Posterior cingulate gyrus (tissue), 11 donors: ENCODE results near the gene CNIH1.
A peak's percentile ranks its signal among the peaks of the same experiment; 100 is the strongest.
"Not testable (repeated sequence)": the region's sequence is repeated elsewhere in the genome, so short reads cannot be mapped to it uniquely, and the experiment has no call there.

Source experiments
- DNase-seq, 10 donors: peaks; one replicate each; pipeline versions ENCODE4 v3.0.0 to v3.0.0-alpha.2; 2020 to 2021; ENCODE audit warnings: mixed read lengths in 3 of 10
- intact Hi-C: fragments of 100-400 bp; cut with DNase I; formaldehyde crosslinking; loops from one replicate; pipeline ENCODE4 v1.15.1; 2023

Gene CNIH1

GRCh38 chr14:54392986-54393884 lies 47.9 kb downstream of the CNIH1 start:
- intact Hi-C loops, result not testable (repeated sequence)
- DNase-seq, result peak in 1 of 10 donors; percentile 81

DNA sequence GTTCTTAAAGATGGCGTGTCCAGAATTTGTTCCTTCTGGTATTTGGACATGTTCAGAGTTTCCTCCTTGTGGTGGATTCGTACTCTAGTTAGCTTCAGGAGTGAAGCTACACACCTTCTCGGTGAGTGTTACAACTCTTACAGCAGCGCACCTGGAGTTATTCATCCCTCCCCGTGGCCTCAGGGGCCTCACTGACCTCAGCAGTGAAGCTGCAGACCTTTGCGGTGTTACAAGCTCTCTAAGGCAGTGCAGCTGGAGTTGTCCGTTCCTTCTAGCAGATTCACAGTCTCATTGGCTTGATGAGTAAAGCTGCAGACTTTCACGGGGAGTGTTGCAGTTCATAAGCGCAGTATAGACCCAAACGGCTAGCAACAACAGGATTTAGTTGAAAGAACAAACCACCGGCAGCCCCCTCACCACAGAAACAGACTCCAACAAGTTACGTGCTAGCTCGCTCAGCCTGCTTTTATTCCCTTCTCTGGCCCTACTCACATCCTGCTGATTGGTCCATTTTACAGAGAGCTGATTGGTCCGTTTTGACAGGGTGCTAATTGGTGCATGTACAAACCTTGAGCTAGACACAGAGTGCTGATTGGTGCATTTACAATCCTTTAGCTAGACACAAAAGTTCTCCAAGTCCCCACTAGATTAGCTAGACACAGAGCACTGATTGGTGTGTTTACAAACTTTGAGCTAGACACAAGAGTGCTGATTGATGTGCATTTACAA lies 48.9 kb downstream of the CNIH1 start:
- intact Hi-C loops, result no loop called here
- no peak for DNase-seq

GRCh38 chr14:54387328-54387727 lies 53.8 kb downstream of the CNIH1 start:
- DNase-seq, result no peak

DNA sequence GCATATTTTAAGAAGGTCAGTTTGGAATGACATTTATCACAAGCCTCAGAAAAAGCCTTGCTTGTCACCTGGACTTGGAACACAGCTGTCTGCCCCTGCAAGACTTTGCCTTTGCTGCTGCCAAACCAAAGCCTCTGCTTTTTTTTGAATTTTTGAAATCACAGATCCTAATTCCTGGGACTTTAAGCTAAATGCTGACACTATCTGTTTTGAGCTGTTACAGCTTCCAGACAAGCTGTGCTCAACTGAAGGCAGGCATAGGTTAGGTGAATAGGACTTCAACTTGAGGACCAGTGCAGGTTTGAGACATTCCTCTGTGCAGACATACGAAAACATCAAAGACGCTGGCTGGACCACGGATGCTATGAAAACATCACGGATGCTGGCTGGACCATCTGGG lies 55.6 kb downstream of the CNIH1 start:
- DNase-seq, result no peak
- intact Hi-C loops, result no loop called here

More at GRCh38 chr14:54387328-54387727, 53.8 kb downstream of the CNIH1 start:
- intact Hi-C loops, result no loop called here

- DNase-seq, result no peak
- intact Hi-C loops, result no loop called here
Observed at GRCh38 chr14:54383835-54384234, 57.3 kb downstream of the CNIH1 start.

GRCh38 chr14:54381821-54382220 lies 59.4 kb downstream of the CNIH1 start:
- DNase-seq, result no peak
- intact Hi-C loops, result no loop called here

DNA sequence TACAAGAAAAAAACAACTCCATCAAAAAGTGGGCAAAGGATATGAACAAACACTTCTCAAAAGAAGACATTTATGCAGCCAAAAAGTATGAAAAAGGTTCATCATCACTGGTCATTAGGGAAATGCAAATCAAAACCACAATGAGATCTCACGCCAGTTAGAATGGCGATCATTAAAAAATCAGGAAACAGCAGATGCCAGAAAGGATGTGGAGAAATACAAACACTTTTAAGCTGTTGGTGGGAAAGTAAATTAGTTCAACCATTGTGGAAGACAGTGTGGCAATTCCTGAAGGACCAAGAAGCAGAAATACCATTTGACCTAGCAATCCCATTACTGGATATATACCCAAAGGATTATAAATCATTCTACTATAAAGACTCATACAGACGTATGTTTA lies 60.6 kb downstream of the CNIH1 start:
- DNase-seq, intact Hi-C loops: not testable (repeated sequence)

GRCh38 chr14:54378893-54379292 lies 62.3 kb downstream of the CNIH1 start:
- intact Hi-C loops, DNase-seq: not testable (repeated sequence)

DNA sequence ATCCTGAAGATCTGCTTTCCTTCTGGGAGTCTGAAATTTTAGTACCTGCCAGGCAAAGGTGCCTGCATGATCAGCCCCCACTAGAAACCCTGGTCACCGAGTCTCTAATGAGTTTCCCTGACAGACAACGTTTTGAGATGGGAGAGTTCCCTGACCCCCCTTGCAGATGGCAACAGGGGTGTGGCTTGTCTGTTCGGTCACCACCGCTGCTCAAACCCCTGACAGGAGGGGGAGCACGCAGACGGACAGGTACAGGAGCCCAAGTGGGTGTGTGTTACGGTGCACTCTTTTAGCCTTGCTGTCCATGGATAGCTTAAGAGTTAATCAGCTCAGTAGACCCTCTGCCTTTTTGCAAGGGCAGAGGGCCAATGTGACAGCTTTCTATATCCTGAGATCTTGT lies 63.7 kb downstream of the CNIH1 start:
- intact Hi-C loops, result no loop called here
- DNase-seq, result no peak

DNA sequence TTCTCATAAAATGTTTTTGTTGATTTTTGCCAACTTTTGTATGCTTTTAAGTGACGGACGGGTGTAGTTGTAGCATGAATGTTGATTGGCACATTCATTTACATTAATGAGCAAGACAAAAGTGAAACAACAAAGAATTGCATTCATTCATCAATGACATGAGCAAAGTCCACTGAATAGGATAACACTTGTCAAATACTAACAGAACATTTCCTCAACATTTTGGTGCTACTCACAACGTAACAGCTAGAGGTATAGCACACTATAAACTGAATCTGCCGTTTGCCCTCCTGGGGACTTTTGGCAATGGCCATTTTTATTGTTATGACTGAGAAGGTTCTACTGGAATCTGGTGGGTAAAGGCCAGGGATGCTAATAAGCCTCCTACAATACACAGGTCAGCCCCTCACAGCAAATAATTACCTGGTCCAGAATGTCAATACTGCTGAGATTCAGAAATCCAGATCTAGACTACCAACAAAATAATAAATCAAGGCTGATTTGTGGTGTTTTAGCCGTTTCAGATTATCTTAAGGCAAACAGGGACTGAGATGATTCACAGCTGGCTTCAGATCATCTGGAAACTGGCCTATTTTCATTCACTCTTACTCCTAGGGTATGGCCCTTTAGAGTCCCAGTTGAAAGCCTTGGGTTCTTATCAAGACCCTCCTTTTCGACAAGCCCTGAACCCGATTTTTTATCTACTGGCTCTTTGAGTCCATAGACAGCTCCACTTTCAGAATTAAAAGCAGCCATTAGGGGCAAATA lies 66.9 kb downstream of the CNIH1 start:
- DNase-seq, result no peak

More for the DNA sequence above, 66.9 kb downstream of the CNIH1 start:
- intact Hi-C loops, result no loop called here
